GM19023 (cell line): Measurements from ENCODE around the gene EXOC2.

Experiments
- ATAC-seq: cut with Tn5 transposase; IDR thresholded peaks from one replicate; pipeline ENCODE4 v1.9.1; 2021; ENCODE audit warnings: mild to moderate bottlenecking, moderate library complexity; ENCODE audit not compliant: unreplicated experiment

Gene EXOC2

GRCh38 chr6:692858-693722, at the start of gene EXOC2:
Gene EXOC2 (minus strand): TSS chr6:693139. CDS start chr6:637818, 55,321 bp downstream.
- ATAC-seq: peak; percentile 85

GRCh38 chr6:741410-742339, 48.7 kb upstream of the EXOC2 start:
- no peak for ATAC-seq

- ATAC-seq: no peak
These were observed 43.9 kb upstream of the EXOC2 start for GRCh38 chr6:736657-737446.

GRCh38 chr6:733431-734219, 40.7 kb upstream of the EXOC2 start:
- no peak for ATAC-seq

- no peak for ATAC-seq
These were observed 39.0 kb upstream of the EXOC2 start for GRCh38 chr6:731924-732323.

- ATAC-seq: no peak
These were observed 36.8 kb upstream of the EXOC2 start for GRCh38 chr6:729606-730320.

- ATAC-seq: no peak
These were observed 34.9 kb upstream of the EXOC2 start for GRCh38 chr6:727856-728255.

- ATAC-seq: no peak
These were observed 30.6 kb upstream of the EXOC2 start for GRCh38 chr6:723540-723939.

- ATAC-seq: no peak
These were observed 29.7 kb upstream of the EXOC2 start for GRCh38 chr6:722608-723007.

GRCh38 chr6:722077-722524, 29.2 kb upstream of the EXOC2 start:
- no peak for ATAC-seq

- ATAC-seq: no peak
These were observed 25.4 kb upstream of the EXOC2 start for GRCh38 chr6:718345-718744.

GRCh38 chr6:717135-717534, 24.2 kb upstream of the EXOC2 start:
- no peak for ATAC-seq

- ATAC-seq: no peak
These were observed 23.0 kb upstream of the EXOC2 start for GRCh38 chr6:715709-716491.

- ATAC-seq: no peak
These were observed 21.2 kb upstream of the EXOC2 start for GRCh38 chr6:714100-714499.

GRCh38 chr6:713351-713750, 20.4 kb upstream of the EXOC2 start:
- ATAC-seq: no peak

GRCh38 chr6:712805-713204, 19.9 kb upstream of the EXOC2 start:
- ATAC-seq: no peak

GRCh38 chr6:711925-712324, 19.0 kb upstream of the EXOC2 start:
- ATAC-seq: no peak
